GM18526 (cell line): Measurements from ENCODE around the gene AP2A2.

Experiments used
- POLR2A ChIP-seq: IDR thresholded peaks from 3 replicates; pipeline ENCODE4 v1.6.1; 2011; ENCODE audit not compliant: insufficient read length; ENCODE audit errors: extremely low read depth

AP2A2 gene

DNA sequence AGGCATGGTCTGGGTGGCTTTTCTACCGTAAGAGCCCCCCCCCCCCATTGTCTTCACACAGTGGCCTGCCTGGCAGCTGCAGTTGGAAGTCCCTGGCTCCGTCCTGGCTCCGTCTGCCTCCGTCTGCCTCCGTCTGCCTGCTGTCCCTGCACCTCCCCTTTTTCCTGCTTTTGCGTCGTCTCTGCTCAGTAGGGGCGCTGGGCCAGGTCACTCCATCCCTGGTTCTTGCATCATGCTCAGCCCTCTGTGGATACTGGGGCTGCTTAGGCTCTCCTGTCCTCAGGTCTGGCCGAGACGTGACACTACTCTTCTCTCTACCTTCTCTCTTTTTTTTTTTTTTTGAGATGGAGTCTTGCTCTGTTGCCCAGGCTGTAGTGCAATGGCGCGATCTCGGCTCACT lies 27.8 kb downstream of the AP2A2 start:
- no peak for TF ChIP-seq POLR2A

DNA sequence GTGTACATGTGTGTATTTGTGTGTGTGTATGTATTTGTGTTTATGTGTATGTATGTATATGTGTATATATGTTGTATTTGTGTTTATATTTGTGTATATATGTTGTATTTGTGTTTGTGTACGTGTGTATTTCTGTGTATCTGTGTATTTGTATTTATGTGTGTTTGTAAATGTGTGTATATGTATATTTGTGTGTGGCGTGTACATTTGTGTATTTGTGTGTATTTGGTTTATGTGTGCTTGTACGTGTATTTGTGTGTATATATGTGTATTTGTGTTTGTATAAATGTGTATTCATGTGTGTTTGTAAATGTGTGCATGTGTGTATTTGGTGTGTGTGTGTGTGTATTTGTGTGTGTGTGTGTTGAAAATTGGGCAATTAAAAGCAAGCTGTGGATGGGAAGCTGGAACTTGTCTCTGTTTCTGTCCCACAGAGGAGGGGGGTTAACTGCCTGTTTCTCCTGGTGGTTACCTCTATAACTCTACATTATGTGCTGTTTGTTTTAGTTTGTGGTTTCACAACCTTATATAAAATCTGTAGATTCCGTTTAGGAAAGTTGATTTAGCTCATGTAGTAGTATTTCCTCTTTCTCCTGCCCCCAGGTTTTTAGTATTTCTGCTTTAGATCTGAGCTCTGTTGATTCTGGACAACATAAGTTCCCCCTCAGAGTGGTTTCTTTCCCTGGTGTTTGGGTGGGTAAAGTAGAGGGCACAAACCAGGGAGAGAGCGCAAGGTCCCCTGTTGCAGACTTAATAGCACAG lies 28.9 kb downstream of the AP2A2 start:
- no peak for TF ChIP-seq POLR2A

DNA sequence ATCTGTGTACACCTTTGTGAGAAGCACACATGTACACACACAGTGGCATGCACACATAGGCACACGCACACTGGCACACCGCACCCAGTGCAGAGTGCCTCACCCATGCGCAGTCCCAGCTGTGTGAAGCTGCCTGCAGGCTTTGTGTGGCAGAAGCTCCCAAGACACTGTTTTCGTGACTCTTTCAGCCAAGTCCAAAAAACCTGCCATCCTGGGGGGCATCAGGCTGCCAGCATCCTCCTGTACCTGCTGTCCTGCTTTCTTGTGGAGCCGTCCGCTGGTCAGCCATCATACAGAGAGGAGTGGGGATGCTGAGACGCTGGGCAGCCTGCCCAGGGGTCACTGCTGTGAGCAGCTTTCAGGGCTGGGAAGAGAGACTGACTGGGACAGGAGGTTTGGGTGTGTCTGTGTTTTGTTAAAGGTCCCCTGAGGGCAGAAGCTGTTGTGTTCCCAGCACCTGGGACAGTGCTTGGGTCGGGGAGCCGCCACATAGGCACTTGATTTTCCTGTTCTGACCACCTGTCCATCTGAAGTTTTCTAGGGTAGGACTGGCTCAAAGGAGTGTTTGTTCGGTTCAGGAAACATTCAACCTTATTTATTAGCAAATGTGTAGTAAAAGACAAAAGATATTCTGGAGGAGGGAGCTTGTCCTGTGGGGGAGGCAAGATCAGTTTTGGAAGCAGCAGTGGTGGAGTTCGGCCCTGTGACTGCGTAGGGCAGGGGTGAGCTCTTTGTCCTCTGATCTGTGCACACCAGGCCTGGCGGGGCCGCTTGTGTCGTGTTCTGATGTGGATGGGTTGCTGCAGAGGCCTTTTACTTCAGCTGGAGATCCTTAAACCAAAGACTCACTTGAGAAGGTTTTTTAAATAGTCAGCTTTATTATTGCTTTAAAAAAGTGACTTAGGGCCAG lies 29.7 kb downstream of the AP2A2 start:
- no peak for TF ChIP-seq POLR2A

DNA sequence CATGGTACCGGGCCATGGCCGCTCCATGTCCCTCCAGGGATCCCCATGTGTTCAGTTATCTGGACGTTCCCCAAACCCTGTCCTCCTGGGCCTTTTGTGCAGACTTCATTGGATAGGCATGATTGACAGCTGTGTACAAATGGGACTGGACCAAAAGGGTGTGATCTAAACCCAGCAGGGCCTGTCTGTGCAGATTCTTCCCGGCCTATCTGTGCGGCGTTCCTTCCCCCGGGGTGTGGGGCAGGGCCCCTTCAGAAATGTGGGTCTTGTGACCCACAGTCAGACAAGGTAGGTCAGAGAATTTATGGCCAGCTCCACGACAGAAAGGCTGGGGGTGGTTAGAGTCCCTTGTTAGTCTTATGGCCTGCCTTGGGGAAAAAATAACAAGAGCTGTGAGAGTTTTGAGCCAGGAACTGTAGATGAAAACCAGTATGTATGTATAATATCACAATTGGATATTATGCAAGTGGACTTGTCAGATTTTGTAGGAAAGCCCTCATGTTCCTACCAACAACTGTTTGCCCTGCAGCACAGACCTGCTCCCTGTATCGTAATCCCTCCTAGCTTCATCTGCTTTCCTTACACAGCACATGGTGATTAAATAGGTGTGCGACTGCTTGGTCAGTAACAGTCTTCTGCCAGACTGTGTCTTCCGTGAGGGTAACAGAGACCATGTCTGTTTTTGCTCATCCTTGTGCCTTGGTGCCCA lies 31.7 kb downstream of the AP2A2 start:
- TF ChIP-seq POLR2A, result no peak

DNA sequence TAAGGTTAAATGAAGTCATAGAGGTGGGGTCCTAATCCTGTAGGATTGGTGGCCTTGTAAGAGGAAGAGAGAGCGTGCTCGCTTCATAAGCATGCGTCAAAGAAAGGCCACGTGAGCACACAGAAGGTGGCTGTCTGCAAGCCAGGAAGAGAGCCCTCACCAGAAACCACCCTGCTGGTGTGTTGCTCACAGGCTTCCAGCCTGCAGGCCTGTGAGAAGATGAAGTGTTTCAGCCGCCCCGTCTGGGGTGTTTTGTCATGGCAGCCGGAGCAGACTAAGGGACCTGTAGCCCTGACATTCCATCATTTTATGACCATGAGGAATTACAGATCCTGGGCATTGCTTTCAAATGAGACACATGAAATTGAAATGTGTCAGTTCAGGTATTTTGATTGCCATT lies 32.4 kb downstream of the AP2A2 start:
- no peak for TF ChIP-seq POLR2A

- no peak for TF ChIP-seq POLR2A
Observed at GRCh38 chr11:959027-959426, 33.4 kb downstream of the AP2A2 start.

- TF ChIP-seq POLR2A, result no peak
Observed at GRCh38 chr11:959608-960007, 33.9 kb downstream of the AP2A2 start.

GRCh38 chr11:961921-962320 lies 36.3 kb downstream of the AP2A2 start:
- TF ChIP-seq POLR2A, result no peak

GRCh38 chr11:962688-963087 lies 37.0 kb downstream of the AP2A2 start:
- TF ChIP-seq POLR2A, result no peak

GRCh38 chr11:963852-964251 lies 38.2 kb downstream of the AP2A2 start:
- TF ChIP-seq POLR2A, result no peak

GRCh38 chr11:965206-965775 lies 39.6 kb downstream of the AP2A2 start:
- TF ChIP-seq POLR2A, result no peak

DNA sequence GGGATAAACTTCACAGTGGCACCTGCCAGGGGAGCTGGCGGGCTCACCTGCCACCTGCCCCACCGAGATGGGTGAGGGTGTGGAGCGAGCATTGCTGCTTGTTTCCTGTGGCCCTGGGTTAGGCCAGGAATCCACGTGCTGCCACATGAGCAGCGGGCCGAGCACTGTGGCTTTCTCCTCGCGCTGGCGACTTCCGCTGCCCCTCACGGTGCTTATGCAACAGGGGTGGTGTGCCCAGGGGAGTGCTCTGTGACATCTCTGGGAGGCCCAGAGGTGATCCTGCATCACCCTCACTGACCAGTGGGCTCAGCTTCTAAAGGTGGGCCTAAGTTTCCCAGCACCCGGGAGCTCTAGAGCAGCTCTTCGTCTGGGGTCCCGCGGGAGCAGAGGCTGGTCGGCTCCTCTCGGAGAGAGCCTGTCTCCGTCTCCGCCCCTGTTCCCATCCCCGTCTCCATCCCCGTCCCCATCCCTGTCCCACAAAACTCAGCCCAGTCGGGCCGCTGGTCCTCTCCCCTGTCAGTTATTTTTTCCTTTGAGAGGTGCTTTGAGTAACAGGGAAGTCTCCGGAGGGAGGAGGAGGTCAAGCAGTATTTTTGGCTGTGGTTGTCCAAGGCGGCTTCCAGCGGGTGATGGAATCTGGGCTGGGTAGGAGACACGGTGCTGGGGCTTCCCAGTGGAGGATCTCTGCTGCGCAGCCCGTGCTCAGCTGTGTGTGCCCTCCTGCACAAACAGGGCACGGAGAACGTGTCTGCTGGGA lies 42.5 kb downstream of the AP2A2 start:
- no peak for TF ChIP-seq POLR2A

GRCh38 chr11:968822-969221 lies 43.2 kb downstream of the AP2A2 start:
- no peak for TF ChIP-seq POLR2A

- no peak for TF ChIP-seq POLR2A
Observed at GRCh38 chr11:969651-970205, 44.1 kb downstream of the AP2A2 start.
